IPS-20b (cell line): ENCODE results near the gene MSI2.

Source experiments
- H3K27ac ChIP-seq: one replicate; pipeline ENCODE4 v1.5.1; 2013; ENCODE audit warnings: low read length
- H3K27me3 ChIP-seq: 2 replicates; pipeline ENCODE4 v1.6.1; 2013; ENCODE audit warnings: mild to moderate bottlenecking, low read length, inconsistent platforms; ENCODE audit not compliant: insufficient read depth
- H3K36me3 ChIP-seq: 2 replicates; pipeline ENCODE4 v1.6.1; 2013; ENCODE audit warnings: low read depth, mild to moderate bottlenecking, inconsistent platforms, low read length, moderate library complexity; ENCODE audit not compliant: insufficient read depth
- H3K4me1 ChIP-seq: 2 replicates; pipeline ENCODE4 v1.6.1; 2013; ENCODE audit warnings: mild to moderate bottlenecking, control low read depth, inconsistent platforms, low read length, moderate library complexity; ENCODE audit not compliant: insufficient read depth
- H3K4me3 ChIP-seq: 2 replicates; pipeline ENCODE4 v1.5.1; 2013; ENCODE audit warnings: mild to moderate bottlenecking, low read length, inconsistent platforms
- H3K9ac ChIP-seq: 2 replicates; pipeline ENCODE4 v1.6.1; 2013; ENCODE audit warnings: low read depth, mild to moderate bottlenecking, inconsistent platforms, low read length, moderate library complexity
- H3K9me3 ChIP-seq: 2 replicates; pipeline ENCODE4 v1.6.1; 2013; ENCODE audit warnings: mild to moderate bottlenecking, low read depth, low read length, inconsistent platforms; ENCODE audit not compliant: insufficient read depth

Gene MSI2

DNA sequence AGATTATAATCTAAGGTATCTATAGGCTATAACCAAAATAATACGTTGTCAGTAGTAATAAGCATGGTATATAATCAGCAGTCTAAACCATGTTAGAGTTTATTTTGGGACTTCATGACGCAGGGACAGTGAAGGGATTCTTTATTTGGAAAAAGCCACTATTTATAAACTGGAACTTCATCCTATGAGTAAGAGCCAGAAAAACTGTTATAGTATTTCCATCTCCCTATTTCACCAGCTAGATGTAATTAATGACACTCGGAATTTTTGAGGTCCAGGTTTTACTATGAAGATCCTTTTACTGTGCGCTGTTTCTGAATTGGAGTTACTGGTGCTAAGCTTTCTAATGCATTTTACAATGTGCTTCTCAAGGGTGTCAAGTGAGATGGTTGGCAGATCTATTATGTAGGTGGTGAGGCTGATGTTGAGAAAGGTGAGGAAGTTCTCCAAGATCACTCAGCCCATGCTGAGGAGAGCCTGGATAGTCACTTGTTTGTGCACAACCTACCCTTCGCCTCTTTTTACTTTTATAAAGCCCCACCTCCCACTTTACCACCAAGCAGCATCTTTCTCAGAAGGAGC lies 149.3 kb downstream of the MSI2 start:
- H3K4me1 ChIP-seq, result peaks cover 39% of the 10 kb centered on the region
- no peaks in the 10 kb centered on the region for H3K9me3 ChIP-seq
- H3K9ac ChIP-seq, result peak overlapping the region; percentile 48; the same call in 1 of the 2 replicates
- H3K27ac ChIP-seq, result no peak overlapping the region
- no peak overlapping the region for H3K4me3 ChIP-seq
- peaks cover 36% of the 10 kb centered on the region for H3K36me3 ChIP-seq
- no peaks in the 10 kb centered on the region for H3K27me3 ChIP-seq

- H3K9ac ChIP-seq, result peak overlapping the region; percentile 48; the same call in 1 of the 2 replicates
- H3K27me3 ChIP-seq, result no peaks in the 10 kb centered on the region
- H3K27ac ChIP-seq, result peak overlapping the region; percentile 2
- no peak overlapping the region for H3K4me3 ChIP-seq
- no peaks in the 10 kb centered on the region for H3K9me3 ChIP-seq
- H3K36me3 ChIP-seq, result peaks cover 31% of the 10 kb centered on the region
- H3K4me1 ChIP-seq, result peaks cover 39% of the 10 kb centered on the region
Observed at GRCh38 chr17:57406131-57406980, 150.0 kb downstream of the MSI2 start.

DNA sequence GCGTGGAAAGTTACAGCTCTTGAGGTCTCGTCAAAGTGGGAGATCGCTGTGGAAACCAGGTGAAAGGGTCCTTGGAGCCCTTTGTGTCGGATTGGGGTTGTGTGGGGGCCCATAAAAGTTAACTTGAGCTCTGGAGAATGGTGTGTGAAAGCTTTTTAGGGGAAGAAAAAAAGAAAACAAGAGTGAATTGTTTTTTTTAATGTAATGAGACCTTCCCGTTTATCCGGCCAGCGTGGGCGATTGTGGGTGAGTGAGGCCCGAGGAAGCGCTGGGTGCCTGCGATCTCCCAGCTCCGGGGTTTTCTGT lies 150.6 kb downstream of the MSI2 start:
- Histone ChIP-seq H3K9ac (peak overlapping the region; percentile 48), H3K36me3 (peaks cover 26% of the 10 kb centered on the region; the same call in 1 of the 2 replicates), H3K9me3 (no peaks in the 10 kb centered on the region), H3K4me1 (peaks cover 39% of the 10 kb centered on the region), H3K27ac (peak overlapping the region; percentile 2), H3K27me3 (no peaks in the 10 kb centered on the region), H3K4me3 (no peak overlapping the region)

DNA sequence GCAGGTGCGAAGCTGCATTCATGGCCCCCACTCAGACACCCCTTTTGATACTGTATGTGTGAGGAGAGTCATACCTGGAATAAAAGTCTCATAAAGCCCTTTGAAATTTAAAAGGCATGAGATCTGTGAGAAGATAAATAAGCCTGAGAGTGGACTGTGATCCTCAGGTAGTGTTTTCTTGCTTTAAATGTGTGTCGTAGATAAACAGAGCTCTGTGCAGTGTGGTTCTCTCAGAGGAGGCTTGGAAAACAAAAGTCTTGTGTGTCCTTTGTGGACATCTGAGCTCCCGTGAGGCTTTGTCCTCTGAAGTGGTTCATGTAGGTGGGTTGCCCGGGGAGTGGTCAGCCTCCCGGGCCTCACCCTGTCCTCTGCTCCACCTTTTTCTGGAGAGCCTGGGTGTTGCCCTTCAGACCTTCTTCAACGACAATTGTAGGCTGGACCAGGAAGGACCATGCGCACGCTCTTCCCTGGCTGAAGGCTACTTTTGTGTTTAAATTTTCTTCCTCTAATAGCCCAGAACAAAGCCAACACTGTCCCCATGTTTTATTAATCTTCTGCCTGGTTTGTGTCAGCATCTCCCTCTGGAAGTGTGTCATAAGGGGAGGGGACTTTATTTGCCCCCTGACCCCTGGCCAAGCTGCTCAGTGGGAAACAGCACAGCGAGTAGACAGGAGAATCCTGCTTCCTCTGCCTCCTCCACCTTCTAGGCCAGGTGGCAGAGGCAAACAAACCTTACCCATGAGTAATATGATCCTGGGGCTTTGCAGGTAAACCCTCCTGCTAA lies 151.2 kb downstream of the MSI2 start:
- H3K9me3 ChIP-seq, result no peaks in the 10 kb centered on the region
- peaks cover 39% of the 10 kb centered on the region for H3K4me1 ChIP-seq
- peak overlapping the region; percentile 2 for H3K27ac ChIP-seq
- H3K9ac ChIP-seq, result peak overlapping the region; percentile 48
- H3K4me3 ChIP-seq, result peak overlapping the region; percentile 25; the same call in 1 of the 2 replicates
- H3K27me3 ChIP-seq, result no peaks in the 10 kb centered on the region
- peaks cover 22% of the 10 kb centered on the region; the same call in 1 of the 2 replicates for H3K36me3 ChIP-seq

DNA sequence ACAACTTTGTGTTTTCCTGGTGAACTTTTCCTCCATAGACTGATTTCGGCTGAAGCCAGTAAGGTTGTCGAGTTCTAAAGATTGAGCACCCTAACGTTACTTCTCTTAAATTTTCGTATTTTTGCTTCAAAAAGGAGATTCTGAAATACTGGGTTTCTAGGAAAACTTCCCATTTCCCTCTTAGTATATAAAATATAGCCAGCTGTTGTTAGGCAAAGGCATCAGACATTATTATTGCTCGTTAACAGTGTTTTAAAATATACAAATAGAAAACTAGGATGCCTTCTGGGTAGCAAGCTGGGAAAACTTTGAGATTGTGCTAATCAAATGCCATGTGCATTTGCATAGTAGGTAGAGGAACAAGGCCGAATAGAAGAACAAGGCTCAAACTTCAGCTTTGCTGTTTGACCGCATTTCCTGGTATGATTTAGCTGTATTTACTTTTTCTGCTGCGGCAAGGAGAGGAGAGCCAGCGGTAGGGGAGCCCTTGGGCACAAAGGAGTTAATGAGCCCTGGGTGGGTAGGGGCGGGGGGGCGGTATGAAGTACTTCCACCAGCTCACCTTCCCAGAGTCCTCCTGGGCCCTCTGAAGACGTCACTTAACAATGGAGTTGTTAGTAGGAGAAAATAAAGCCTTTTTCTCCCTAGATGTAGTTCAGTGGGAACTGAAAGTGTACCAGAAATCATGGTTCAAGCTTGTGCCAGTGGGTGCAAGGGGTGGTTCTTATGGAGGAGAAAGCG lies 151.9 kb downstream of the MSI2 start:
- Histone ChIP-seq H3K36me3 (peaks cover 15% of the 10 kb centered on the region; the same call in 1 of the 2 replicates), H3K9ac (peak overlapping the region; percentile 78; the same call in 1 of the 2 replicates), H3K27me3 (no peaks in the 10 kb centered on the region), H3K27ac (peak overlapping the region; percentile 82), H3K9me3 (no peaks in the 10 kb centered on the region), H3K4me3 (peak overlapping the region; percentile 53; the same call in 1 of the 2 replicates), H3K4me1 (peaks cover 39% of the 10 kb centered on the region)

DNA sequence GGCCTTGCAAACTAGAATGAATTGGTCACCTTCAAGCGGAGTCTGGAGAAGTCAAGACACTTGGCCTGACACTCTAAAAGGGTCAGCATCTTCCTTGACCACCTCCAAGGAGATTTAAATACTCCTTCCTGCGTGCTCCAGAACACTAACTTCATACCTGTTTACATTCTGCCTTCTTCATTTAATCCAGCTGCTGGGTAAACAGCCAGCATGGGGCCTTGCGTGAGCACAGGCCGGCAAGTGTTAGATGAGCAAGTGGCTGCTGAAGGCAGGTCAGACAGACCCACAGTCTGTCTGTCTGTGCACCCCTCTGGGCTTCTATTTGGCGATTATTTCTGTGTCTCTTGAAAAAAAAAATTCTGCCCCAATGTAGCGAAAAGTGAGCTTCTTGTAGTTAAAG lies 153.8 kb downstream of the MSI2 start:
- Histone ChIP-seq H3K9me3 (no peaks in the 10 kb centered on the region), H3K27ac (no peak overlapping the region), H3K36me3 (0 out of 2 replicates have a peak, but pooled peaks cover 1% of the 10 kb centered on the region), H3K4me1 (peaks cover 39% of the 10 kb centered on the region), H3K9ac (no peak overlapping the region), H3K4me3 (no peak overlapping the region), H3K27me3 (no peaks in the 10 kb centered on the region)

GRCh38 chr17:57412520-57413096 lies 156.3 kb downstream of the MSI2 start:
- Histone ChIP-seq H3K9me3 (no peaks in the 10 kb centered on the region), H3K4me3 (no peak overlapping the region), H3K4me1 (peaks cover 20% of the 10 kb centered on the region), H3K27me3 (no peaks in the 10 kb centered on the region), H3K36me3 (no peaks in the 10 kb centered on the region), H3K27ac (no peak overlapping the region), H3K9ac (no peak overlapping the region)

- Histone ChIP-seq H3K4me3 (no peak overlapping the region), H3K4me1 (peaks cover 7% of the 10 kb centered on the region; the same call in 1 of the 2 replicates), H3K36me3 (no peaks in the 10 kb centered on the region), H3K9me3 (no peaks in the 10 kb centered on the region), H3K9ac (no peak overlapping the region), H3K27me3 (no peaks in the 10 kb centered on the region), H3K27ac (no peak overlapping the region)
Observed at GRCh38 chr17:57413848-57414651, 157.7 kb downstream of the MSI2 start.

DNA sequence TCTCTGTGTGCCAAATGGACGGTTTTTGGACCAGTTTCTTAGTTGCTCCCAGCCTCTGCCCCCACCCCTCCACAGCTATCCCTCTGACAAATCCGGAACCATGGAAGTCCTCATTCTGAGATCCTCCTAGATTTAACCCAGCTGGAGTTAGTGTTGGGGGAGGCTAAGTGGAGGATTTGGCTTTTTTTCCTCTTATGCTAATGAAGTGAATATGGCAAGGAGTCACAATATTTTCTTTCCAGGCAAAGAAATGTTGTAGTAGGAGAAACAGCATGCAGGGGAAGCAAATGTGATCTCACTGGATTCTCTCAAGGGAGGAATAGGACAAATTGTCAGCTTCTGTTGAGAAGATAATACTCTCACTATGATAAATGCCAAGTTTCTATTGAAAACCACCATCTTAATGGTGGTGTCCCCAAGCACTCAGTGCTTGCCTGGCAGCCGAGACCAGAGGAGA lies 159.5 kb downstream of the MSI2 start:
- H3K36me3 ChIP-seq, result no peaks in the 10 kb centered on the region

GRCh38 chr17:57416369-57416768 lies 160.0 kb downstream of the MSI2 start:
- Histone ChIP-seq H3K36me3 (no peaks in the 10 kb centered on the region), H3K27me3 (no peaks in the 10 kb centered on the region), H3K9me3 (no peaks in the 10 kb centered on the region), H3K4me3 (no peak overlapping the region), H3K4me1 (no peaks in the 10 kb centered on the region), H3K27ac (no peak overlapping the region), H3K9ac (no peak overlapping the region)

More for the DNA sequence above, 159.5 kb downstream of the MSI2 start:
- Histone ChIP-seq H3K4me3 (no peak overlapping the region), H3K9ac (no peak overlapping the region), H3K27ac (no peak overlapping the region), H3K27me3 (no peaks in the 10 kb centered on the region), H3K9me3 (no peaks in the 10 kb centered on the region), H3K4me1 (no peaks in the 10 kb centered on the region)
